ENCODE measurements around the gene ZBTB42.
"Not testable (repeated sequence)": the region's sequence is repeated elsewhere in the genome, so short reads cannot be mapped to it uniquely, and the experiment has no call there.

The ZBTB42 gene

DNA sequence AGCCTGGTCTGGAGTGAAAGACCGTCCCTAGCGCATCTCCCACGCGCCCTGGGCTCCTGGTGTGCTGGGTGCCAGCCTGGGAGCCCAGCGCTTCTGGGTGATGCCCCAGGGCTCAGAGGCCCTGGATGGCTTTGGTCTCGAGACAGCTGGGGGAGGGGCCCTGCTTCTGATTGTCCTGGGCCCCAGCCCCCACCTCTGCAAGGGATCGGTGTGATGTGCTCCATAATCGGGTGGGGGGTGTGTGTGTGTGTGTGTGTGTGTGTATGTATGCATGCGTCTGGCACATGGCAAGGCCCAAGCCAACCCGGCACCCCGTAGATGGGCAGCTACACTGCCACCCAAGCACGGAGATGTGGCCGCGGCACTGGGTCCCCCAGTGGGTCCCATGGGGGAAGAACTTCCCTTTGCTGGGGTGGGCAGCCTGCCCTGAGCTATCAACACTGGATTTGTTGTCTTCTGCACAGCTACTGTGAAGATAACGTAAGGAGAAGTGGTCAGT, 3.1 kb downstream of the ZBTB42 start:
- no peak overlapping the region for H3K9ac ChIP-seq (ENCODE audit: low read length)
- H3K27me3 ChIP-seq (ENCODE audit: control insufficient read depth, insufficient read depth, low read length): no peaks in the 10 kb centered on the region
- H3K4me3 ChIP-seq (ENCODE audit: low read length): no peak overlapping the region
- H3K27ac ChIP-seq (ENCODE audit: low read depth, low read length): no peak overlapping the region
- no peaks in the 10 kb centered on the region for H3K36me3 ChIP-seq (ENCODE audit: control insufficient read depth, insufficient read depth, low read length)
- H3K4me1 ChIP-seq (ENCODE audit: control insufficient read depth, insufficient read depth, low read length): peaks cover 7% of the 10 kb centered on the region

DNA sequence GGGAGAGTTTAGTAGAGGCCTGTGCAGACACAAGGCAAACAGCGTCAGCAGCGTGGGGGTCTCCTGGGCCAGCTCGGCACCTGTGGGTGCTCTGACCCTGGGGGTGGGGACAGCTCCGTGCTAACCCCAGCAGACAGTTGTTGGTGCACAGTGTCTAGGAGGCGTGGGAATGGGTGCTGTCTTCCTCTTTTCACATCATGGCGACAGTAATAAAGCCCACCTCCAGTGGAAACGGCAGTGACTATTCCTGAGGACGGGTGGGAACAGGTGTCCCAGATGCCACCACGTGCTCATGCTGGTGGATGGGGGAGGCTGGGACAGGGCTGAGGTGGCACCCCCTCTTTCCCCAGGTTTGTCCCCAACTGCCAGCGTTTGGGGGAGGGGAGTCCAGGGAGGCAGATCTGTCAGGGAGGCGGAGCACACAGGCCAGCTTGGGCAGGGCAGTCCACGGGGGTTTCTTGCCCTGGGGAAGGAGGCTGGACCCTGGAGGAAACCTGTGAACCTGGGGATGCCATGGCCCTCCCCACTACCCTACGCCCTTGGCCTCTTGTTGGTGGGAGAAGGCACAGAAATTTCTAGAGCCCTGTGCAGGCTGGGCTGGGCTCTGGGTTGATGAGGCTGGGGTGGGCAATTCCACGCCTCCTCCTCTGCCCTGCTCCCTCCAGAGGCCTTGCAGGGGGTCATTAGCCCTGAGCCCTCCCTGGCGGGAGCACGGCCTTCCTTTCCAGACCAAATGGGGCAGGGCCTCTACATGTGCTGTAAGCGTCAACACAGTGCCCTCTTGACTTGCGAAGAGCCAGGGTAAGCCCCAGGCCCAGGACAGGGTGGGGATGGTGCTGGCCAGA, 3.8 kb downstream of the ZBTB42 start:
- H3K36me3 ChIP-seq (ENCODE audit: control insufficient read depth, insufficient read depth, low read length): no peaks in the 10 kb centered on the region
- no peak overlapping the region for H3K4me3 ChIP-seq (ENCODE audit: low read length)
- H3K27ac ChIP-seq (ENCODE audit: low read depth, low read length): no peak overlapping the region
- H3K4me1 ChIP-seq (ENCODE audit: control insufficient read depth, insufficient read depth, low read length): peaks cover 7% of the 10 kb centered on the region
- no peak overlapping the region for H3K9ac ChIP-seq (ENCODE audit: low read length)
- no peaks in the 10 kb centered on the region for H3K27me3 ChIP-seq (ENCODE audit: control insufficient read depth, insufficient read depth, low read length)

DNA sequence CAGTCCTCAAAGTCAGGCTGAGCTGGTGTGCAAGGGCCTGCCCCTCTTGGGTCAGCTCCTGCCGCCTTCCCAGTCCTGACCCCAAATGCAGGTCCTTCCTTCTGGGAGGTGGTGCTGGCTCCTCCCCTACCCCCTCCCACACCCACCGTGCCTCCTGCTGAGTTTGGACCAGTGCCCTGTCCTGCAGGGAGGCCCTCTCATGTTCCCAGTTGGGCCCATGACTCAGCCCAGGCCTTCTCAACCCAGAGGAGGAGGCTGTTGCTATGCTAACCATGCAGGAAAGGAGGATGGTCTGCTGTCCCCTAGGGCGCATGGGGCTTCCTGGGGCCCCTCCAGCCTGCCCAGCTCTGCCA, 4.4 kb downstream of the ZBTB42 start:
- H3K27ac ChIP-seq (ENCODE audit: low read depth, low read length): no peak overlapping the region
- H3K9ac ChIP-seq (ENCODE audit: low read length): no peak overlapping the region
- no peaks in the 10 kb centered on the region for H3K27me3 ChIP-seq (ENCODE audit: control insufficient read depth, insufficient read depth, low read length)
- no peak overlapping the region for H3K4me3 ChIP-seq (ENCODE audit: low read length)
- peaks cover 7% of the 10 kb centered on the region for H3K4me1 ChIP-seq (ENCODE audit: control insufficient read depth, insufficient read depth, low read length)
- H3K36me3 ChIP-seq (ENCODE audit: control insufficient read depth, insufficient read depth, low read length): no peaks in the 10 kb centered on the region

DNA sequence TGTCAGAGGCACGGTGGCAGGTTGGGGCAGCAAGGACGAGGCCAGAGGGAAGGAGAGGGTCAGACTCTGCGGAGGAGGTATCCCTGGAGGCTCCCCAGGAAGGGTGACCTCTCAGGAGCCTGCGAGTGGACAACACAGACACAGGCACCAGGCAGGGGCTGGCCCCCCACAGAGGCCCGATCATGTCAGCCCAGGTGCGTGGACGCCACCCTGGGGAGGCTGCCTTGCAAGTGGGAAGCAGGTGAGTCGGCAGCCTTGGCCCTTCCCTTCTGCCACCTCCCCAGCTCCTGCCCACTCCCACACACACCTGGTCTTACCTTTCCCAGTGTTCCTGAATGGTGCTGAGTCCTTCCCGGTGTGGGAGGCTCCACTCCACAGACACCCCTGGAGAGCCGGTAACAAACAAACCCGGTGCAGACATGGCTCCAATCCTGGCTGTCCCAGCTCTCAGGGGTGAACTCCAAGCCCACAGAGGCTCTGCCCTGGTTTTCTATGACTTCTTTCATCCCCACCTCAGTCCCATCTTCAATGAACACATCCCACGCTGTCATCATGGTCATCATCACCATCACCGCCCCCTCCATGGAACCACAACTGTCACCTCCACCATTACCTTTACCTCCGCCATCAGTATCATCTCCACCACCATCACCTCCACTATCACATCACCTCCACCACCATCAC, 5.2 kb downstream of the ZBTB42 start:
- Histone ChIP-seq H3K9ac (ENCODE audit: low read length) (no peak overlapping the region), H3K27ac (ENCODE audit: low read depth, low read length) (no peak overlapping the region), H3K27me3 (ENCODE audit: control insufficient read depth, insufficient read depth, low read length) (no peaks in the 10 kb centered on the region), H3K4me3 (ENCODE audit: low read length) (no peak overlapping the region), H3K36me3 (ENCODE audit: control insufficient read depth, insufficient read depth, low read length) (no peaks in the 10 kb centered on the region), H3K4me1 (ENCODE audit: control insufficient read depth, insufficient read depth, low read length) (peaks cover 7% of the 10 kb centered on the region)

DNA sequence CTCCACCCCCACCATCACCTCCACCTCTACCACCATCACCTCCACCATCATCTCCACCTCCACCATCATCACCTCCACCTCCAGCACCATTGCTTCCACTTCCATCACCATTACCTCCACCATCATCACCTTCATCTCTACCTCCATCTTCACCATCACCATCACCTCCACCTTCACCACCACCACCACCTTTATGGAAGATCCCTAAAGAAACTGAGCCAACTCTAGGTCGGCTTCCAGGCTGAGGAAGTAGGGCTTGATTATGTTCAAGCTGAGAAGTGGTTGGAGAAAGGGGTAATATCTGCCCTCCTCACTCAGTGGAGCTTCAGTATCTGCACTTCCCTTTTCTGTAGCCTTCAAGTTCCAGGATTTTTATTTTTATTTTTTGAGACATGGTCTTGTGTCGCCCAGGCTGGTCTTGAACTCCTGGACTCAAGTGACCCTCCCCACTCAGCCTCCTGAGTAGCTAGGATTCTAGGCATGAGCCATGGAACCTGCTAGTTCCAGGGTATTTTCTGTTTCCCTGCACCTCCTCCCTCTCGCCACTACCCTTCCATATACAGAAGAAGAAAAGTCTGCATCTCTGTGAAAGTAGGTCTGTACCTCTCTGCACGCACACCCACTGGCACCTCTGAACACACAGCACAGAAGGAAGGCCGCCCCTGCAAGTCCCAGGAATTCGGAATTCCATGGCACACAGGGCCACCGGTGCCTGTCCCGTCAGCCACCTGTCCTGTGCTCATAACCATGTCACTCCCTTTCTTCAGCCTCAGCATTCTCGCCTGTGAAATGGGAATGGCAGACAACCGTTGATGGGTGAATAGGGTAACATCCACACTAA, 5.9 kb downstream of the ZBTB42 start:
- H3K9ac ChIP-seq (ENCODE audit: low read length): no peak overlapping the region
- H3K36me3 ChIP-seq (ENCODE audit: control insufficient read depth, insufficient read depth, low read length): no peaks in the 10 kb centered on the region
- no peak overlapping the region for H3K4me3 ChIP-seq (ENCODE audit: low read length)
- no peak overlapping the region for H3K27ac ChIP-seq (ENCODE audit: low read depth, low read length)
- H3K27me3 ChIP-seq (ENCODE audit: control insufficient read depth, insufficient read depth, low read length): no peaks in the 10 kb centered on the region
- peaks cover under 1% of the 10 kb centered on the region for H3K4me1 ChIP-seq (ENCODE audit: control insufficient read depth, insufficient read depth, low read length)

DNA sequence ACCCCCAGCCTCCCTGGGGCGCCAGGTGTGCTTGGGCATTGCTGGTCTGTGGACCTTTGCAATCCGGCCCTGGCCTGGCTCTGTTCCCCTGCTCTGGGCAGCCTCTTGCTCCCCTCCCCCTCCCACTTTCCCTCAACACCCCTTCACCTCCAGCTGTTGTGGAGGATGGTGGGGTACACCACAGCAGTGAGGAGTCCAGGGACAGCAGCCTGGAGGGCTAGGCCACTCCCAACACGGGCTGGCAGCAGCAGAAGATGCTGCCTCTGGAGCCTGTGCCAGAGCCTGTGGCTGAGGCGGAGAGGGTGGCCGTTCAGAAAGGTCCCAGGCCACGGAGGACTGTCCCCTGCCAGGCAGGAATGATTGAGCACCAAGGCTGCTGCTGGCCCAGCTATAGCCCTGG, 7.6 kb downstream of the ZBTB42 start:
- no peaks in the 10 kb centered on the region for H3K36me3 ChIP-seq (ENCODE audit: control insufficient read depth, insufficient read depth, low read length)
- no peak overlapping the region for H3K4me3 ChIP-seq (ENCODE audit: low read length)
- no peak overlapping the region for H3K27ac ChIP-seq (ENCODE audit: low read depth, low read length)
- no peaks in the 10 kb centered on the region for H3K27me3 ChIP-seq (ENCODE audit: control insufficient read depth, insufficient read depth, low read length)
- H3K9ac ChIP-seq (ENCODE audit: low read length): no peak overlapping the region
- no peaks in the 10 kb centered on the region for H3K4me1 ChIP-seq (ENCODE audit: control insufficient read depth, insufficient read depth, low read length)

DNA sequence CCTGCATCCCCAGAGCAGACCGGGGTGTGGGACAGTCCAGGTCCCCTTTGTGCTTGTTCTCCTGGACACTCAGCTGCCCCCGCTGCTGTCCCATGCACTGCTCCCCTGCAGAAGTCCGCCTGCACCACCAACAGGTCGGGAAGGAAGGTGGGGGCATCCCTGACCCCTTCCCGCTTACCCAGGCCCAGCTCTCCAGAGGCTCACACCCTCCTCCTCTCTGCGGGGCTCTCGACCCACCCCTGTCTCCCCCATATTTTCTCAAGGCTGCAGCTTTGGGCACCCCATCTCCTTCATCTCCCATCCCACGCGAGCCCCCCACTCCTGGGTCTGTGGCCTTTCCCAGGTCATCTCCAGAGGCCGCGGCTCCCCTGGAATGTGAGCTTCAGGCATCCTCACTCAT, 9.4 kb downstream of the ZBTB42 start:
- Histone ChIP-seq H3K36me3 (ENCODE audit: control insufficient read depth, insufficient read depth, low read length) (no peaks in the 10 kb centered on the region), H3K4me3 (ENCODE audit: low read length) (no peak overlapping the region), H3K27me3 (ENCODE audit: control insufficient read depth, insufficient read depth, low read length) (no peaks in the 10 kb centered on the region), H3K4me1 (ENCODE audit: control insufficient read depth, insufficient read depth, low read length) (no peaks in the 10 kb centered on the region), H3K27ac (ENCODE audit: low read depth, low read length) (no peak overlapping the region), H3K9ac (ENCODE audit: low read length) (no peak overlapping the region)

DNA sequence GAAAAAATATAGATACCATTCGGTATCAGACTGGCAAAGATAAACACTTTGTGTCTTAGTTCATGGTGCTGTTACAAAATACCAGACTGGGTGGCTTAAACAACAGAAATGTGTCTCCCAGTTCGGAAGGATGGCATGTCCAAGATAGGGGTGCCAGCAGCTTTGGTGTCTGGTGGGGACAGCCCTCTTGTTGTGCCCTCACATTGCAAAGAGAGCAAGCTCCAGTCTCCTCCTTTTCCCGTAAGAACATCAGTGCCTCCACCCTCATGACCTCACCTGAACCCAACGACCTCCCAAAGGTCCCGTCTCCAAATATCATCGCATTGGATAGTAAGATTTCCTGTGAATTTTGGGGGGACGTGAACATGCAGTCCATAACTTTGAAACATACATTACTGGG, 12.4 kb downstream of the ZBTB42 start:
- Histone ChIP-seq H3K27ac (ENCODE audit: low read depth, low read length) (no peak overlapping the region), H3K27me3 (ENCODE audit: control insufficient read depth, insufficient read depth, low read length) (no peaks in the 10 kb centered on the region), H3K36me3 (ENCODE audit: control insufficient read depth, insufficient read depth, low read length) (no peaks in the 10 kb centered on the region), H3K4me1 (ENCODE audit: control insufficient read depth, insufficient read depth, low read length) (peaks cover 6% of the 10 kb centered on the region), H3K9ac (ENCODE audit: low read length) (no peak overlapping the region), H3K4me3 (ENCODE audit: low read length) (no peak overlapping the region)

DNA sequence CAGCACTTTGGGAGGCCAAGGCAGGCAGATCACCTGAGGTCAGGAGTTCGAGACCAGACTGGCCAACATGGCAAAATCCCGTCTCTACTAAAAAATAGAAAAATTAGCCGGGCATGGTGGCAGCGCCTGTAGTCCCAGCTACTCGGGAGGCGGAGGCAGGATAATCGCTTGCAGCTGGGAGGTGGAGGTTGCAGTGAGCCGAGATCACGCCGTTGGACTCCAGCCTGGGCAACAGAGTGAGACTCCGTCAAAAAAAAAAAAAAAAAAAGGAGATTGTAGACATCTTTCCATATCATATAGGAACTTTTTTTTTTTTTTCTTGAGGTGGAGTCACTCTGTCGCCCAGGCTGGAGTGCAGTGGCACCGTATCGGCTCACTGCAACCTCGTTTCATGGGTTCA, 13.8 kb downstream of the ZBTB42 start:
- not testable (repeated sequence) for H3K36me3 ChIP-seq (ENCODE audit: control insufficient read depth, insufficient read depth, low read length); H3K4me1 ChIP-seq (ENCODE audit: control insufficient read depth, insufficient read depth, low read length); H3K27me3 ChIP-seq (ENCODE audit: control insufficient read depth, insufficient read depth, low read length); H3K9ac ChIP-seq (ENCODE audit: low read length)
- H3K4me3 ChIP-seq (ENCODE audit: low read length): peak overlapping the region; percentile 91
- peak overlapping the region; percentile 93 for H3K27ac ChIP-seq (ENCODE audit: low read depth, low read length)

DNA sequence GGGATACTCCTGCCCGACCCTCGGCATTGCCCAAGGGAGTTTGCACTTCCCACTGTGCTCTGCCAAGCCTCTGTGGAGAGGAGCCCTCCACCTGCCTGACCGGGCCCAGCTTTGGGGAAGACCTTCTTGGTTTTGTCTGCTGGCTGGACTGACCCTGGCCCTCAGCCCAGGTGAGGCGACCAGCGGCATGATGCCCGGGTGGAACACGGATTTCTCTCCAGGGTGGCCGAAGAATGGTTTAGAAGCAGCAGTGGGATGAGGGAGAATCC, 15.6 kb downstream of the ZBTB42 start:
- no peaks in the 10 kb centered on the region for H3K36me3 ChIP-seq (ENCODE audit: control insufficient read depth, insufficient read depth, low read length)
- H3K4me1 ChIP-seq (ENCODE audit: control insufficient read depth, insufficient read depth, low read length): peaks cover 6% of the 10 kb centered on the region
- H3K27me3 ChIP-seq (ENCODE audit: control insufficient read depth, insufficient read depth, low read length): no peaks in the 10 kb centered on the region
- H3K27ac ChIP-seq (ENCODE audit: low read depth, low read length): peak overlapping the region; percentile 93
- peak overlapping the region; percentile 91 for H3K4me3 ChIP-seq (ENCODE audit: low read length)
- H3K9ac ChIP-seq (ENCODE audit: low read length): peak overlapping the region; percentile 94

DNA sequence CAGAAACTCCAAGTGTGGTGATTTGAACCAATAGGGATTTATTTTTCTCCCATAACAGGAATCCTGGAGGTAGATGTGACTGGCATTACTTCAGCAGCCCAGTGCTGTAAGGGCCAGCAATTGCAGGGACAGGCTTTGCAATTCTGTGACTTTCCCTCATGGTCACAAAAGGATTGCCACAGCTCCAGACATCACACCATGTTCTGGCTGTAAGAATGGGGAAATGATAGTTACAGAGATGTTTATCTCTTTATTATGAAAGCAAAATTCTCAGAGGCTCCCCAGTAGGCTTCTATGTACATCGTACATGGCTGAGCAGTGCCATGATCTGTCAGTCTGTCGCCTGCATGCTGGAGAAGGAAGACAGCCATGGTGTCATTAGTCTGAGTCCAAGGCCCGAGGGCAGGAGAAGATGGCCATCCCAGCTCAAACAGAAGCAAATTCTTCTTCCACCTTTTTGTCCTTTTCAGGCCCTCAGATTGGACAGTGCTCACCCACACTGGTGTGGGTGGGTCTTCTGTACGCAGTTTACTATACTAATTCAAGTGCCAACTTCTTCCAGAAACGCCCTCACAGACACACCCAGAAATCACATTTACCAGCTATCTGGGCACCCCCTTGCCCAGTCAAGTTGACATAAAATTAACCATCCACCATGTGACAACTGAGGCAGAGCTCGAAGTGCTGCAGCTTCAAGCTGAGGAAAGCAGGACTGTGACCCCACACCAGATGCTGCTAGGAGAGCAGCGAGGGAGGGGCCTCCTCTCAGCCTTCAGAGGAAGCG, 17.2 kb downstream of the ZBTB42 start:
- H3K27me3 ChIP-seq (ENCODE audit: control insufficient read depth, insufficient read depth, low read length): no peaks in the 10 kb centered on the region
- H3K27ac ChIP-seq (ENCODE audit: low read depth, low read length): no peak overlapping the region
- no peaks in the 10 kb centered on the region for H3K36me3 ChIP-seq (ENCODE audit: control insufficient read depth, insufficient read depth, low read length)
- H3K9ac ChIP-seq (ENCODE audit: low read length): no peak overlapping the region
- peaks cover 6% of the 10 kb centered on the region for H3K4me1 ChIP-seq (ENCODE audit: control insufficient read depth, insufficient read depth, low read length)
- no peak overlapping the region for H3K4me3 ChIP-seq (ENCODE audit: low read length)

DNA sequence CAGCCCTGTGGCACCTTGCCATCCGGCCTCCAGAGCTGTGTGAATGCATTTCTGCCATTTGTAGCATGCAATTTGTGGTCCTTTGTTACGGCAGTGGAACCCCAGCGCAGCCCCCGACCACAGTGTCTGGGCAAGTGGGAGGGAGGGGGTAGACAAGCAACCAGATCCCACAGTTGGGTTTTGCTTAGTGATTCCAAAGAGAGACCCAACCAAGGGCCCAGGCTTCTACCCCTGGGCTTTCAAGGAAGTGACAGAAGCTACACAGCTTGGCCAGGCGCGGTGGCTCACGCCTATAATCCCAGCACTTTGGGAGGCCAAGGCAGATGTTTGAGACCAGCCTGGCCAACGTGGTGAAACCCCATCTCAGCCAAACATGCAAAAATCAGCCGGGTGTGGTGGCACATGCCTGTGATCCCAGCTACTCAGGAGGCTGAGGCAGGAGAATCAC, 17.8 kb downstream of the ZBTB42 start:
- no peak overlapping the region for H3K4me3 ChIP-seq (ENCODE audit: low read length)
- no peak overlapping the region for H3K27ac ChIP-seq (ENCODE audit: low read depth, low read length)
- no peaks in the 10 kb centered on the region for H3K36me3 ChIP-seq (ENCODE audit: control insufficient read depth, insufficient read depth, low read length)
- no peak overlapping the region for H3K9ac ChIP-seq (ENCODE audit: low read length)
- H3K4me1 ChIP-seq (ENCODE audit: control insufficient read depth, insufficient read depth, low read length): peaks cover 6% of the 10 kb centered on the region
- no peaks in the 10 kb centered on the region for H3K27me3 ChIP-seq (ENCODE audit: control insufficient read depth, insufficient read depth, low read length)
